Fibroblast of skin of scalp (primary cell): Measurements from ENCODE around the gene IRF3.

Experiments
- DNase-seq: peaks from one replicate; pipeline ENCODE4 v3.0.0-alpha.2; 2013

IRF3 gene

GRCh38 chr19:49614096-49614833 lies 51.4 kb downstream of the IRF3 start:
- DNase-seq = peak; percentile 60

- DNase-seq = no peak
Measured at GRCh38 chr19:49613374-49613773, 52.3 kb downstream of the IRF3 start.
